HepG2 (cell line): ENCODE measurements around the gene ARHGAP4. TPM values are rescaled to one million over a fixed set of nuclear protein-coding genes. Genes with fewer than 3 reads are reported as not detected.

Experiments used
- ATAC-seq: fragments of 200-7000 bp; cut with Tn5 transposase; 3 replicates; pipeline ENCODE4 v1.9.1; 2020; ENCODE audit warnings: mild to moderate bottlenecking, moderate library complexity
- BruUV-seq: library from RNA; stranded (reverse); fragments of 400-500 nt; replicated peaks from 2 replicates; lab custom pipeline; 2021; lab: Mats Ljungman, UMichigan
- CTCF ChIA-PET: fragments of 300-600 bp; formaldehyde crosslinking; extraction: SDS; loops from one replicate; lab custom pipeline; 2021; ENCODE audit warnings: low total read pairs, inconsistent platforms, low intra/inter-chr PET ratio; lab: Yijun Ruan, JAX
- POLR2A ChIA-PET: fragments of 350-600 bp; sonication (Branson Sonifier 250); formaldehyde crosslinking; loops from one replicate; lab custom pipeline; 2020; ENCODE audit warnings: antibody characterized with exemption, inconsistent platforms; lab: Yijun Ruan, JAX
- DNase-seq: peaks from one replicate; pipeline ENCODE4 v3.0.0-alpha.2; 2015; ENCODE audit warnings: low spot score
- FAIRE-seq: peaks from 3 replicates; lab custom pipeline; 2011; peaks lifted over from hg19 to GRCh38; lab: Jason Lieb, UNC
- H2AFZ ChIP-seq: one replicate; pipeline ENCODE4 v1.6.1; 2011; ENCODE audit warnings: low read length, inconsistent platforms
- H3K27ac ChIP-seq: fragments of 300-600 bp; 3 replicates; pipeline ENCODE4 v1.8.0; 2011; ENCODE audit warnings: mixed run types, mild to moderate bottlenecking, mixed read lengths, low read length, inconsistent platforms; ENCODE audit not compliant: insufficient read depth; ENCODE audit errors: extremely low read length
- H3K27me3 ChIP-seq, 2 experiments: fragments of 200-600 bp in 1 of 2; 2 replicates in 1 of 2; 3 replicates in 1 of 2; pipeline versions ENCODE4 v1.6.0 to v1.8.0; 2011; ENCODE audit warnings: low read length in 2 of 2, mild to moderate bottlenecking in 2 of 2, moderate library complexity in 2 of 2, inconsistent platforms in 1 of 2; ENCODE audit not compliant: insufficient read depth in 2 of 2, control insufficient read depth in 1 of 2
- H3K36me3 ChIP-seq, 2 experiments: fragments of 200-600 bp in 1 of 2; replicated peaks in 1 of 2; 2 replicates in 1 of 2; 3 replicates in 1 of 2; pipeline versions ENCODE4 v1.5.1 to v1.8.0; 2011; ENCODE audit warnings: low read length in 2 of 2, inconsistent platforms in 1 of 2; ENCODE audit not compliant: insufficient read depth in 2 of 2, control insufficient read depth in 1 of 2
- H3K4me1 ChIP-seq: 2 replicates; pipeline ENCODE4 v1.5.1; 2012; ENCODE audit warnings: low read length, inconsistent platforms; ENCODE audit not compliant: insufficient read depth
- H3K4me2 ChIP-seq: 2 replicates; pipeline ENCODE4 v1.6.0; 2011; ENCODE audit warnings: low read depth, low read length, inconsistent platforms
- H3K4me3 ChIP-seq, 3 experiments: fragments of 200-600 bp in 1 of 3; sonication (generic), shearing (Covaris generic) in 1 of 3; replicated peaks in 1 of 3; 2 replicates each; pipeline ENCODE4 v1.5.1; 2011 to 2016; ENCODE audit warnings: low read length in 3 of 3, inconsistent platforms in 2 of 3, low read depth in 2 of 3, mild to moderate bottlenecking in 2 of 3, control low read depth in 1 of 3, mixed read lengths in 1 of 3; ENCODE audit not compliant: insufficient read depth in 1 of 3
- H3K79me2 ChIP-seq: one replicate; pipeline ENCODE4 v1.6.1; 2011; ENCODE audit warnings: low read length, inconsistent platforms; ENCODE audit not compliant: insufficient read depth
- H3K9ac ChIP-seq: 2 replicates; pipeline ENCODE4 v1.6.0; 2011; ENCODE audit warnings: mild to moderate bottlenecking, low read depth, low read length, inconsistent platforms; ENCODE audit not compliant: insufficient read depth
- H3K9me3 ChIP-seq: 2 replicates; pipeline ENCODE4 v1.5.1; 2012; ENCODE audit warnings: mild to moderate bottlenecking, low read length
- H4K20me1 ChIP-seq: 2 replicates; pipeline ENCODE4 v1.6.0; 2011; ENCODE audit warnings: inconsistent platforms, mild to moderate bottlenecking, low read length, moderate library complexity; ENCODE audit not compliant: insufficient read depth
- CHD2 ChIP-seq: IDR thresholded peaks from 2 replicates; pipeline ENCODE4 v1.6.1; 2011; ENCODE audit warnings: low read depth, low read length, improper control_type of control experiment
- E2F1 ChIP-seq: sonication (generic); formaldehyde crosslinking; IDR thresholded peaks from 2 replicates; pipeline ENCODE4 v1.5.0; 2020; ENCODE audit warnings: missing genetic modification reagents
- EHMT2 ChIP-seq: fragments of 200-600 bp; sonication (generic); IDR thresholded peaks from 2 replicates; pipeline ENCODE4 v1.7.0; 2017; ENCODE audit warnings: antibody characterized with exemption, low read depth, low read length, borderline replicate concordance
- GLI4 ChIP-seq: sonication (generic); formaldehyde crosslinking; IDR thresholded peaks from 2 replicates; pipeline ENCODE4 v1.5.1; 2020; ENCODE audit warnings: missing genetic modification reagents, mild to moderate bottlenecking, moderate library complexity, borderline replicate concordance
- HINFP ChIP-seq: sonication (generic); formaldehyde crosslinking; IDR thresholded peaks from 2 replicates; pipeline ENCODE4 v1.4.0; 2020; ENCODE audit warnings: low read depth, mild to moderate bottlenecking, missing genetic modification reagents
- KLF15 ChIP-seq: sonication (generic); formaldehyde crosslinking; IDR thresholded peaks from 2 replicates; pipeline ENCODE4 v1.8.1; 2023; ENCODE audit warnings: borderline replicate concordance, mild to moderate bottlenecking, inconsistent platforms, missing genetic modification reagents, mixed read lengths
- NR2C2 ChIP-seq: sonication (generic); formaldehyde crosslinking; IDR thresholded peaks from 2 replicates; pipeline ENCODE4 v1.4.0; 2020; ENCODE audit warnings: missing genetic modification reagents, mild to moderate bottlenecking, moderate library complexity, borderline replicate concordance
- SMAD9 ChIP-seq: sonication (generic); formaldehyde crosslinking; IDR thresholded peaks from 2 replicates; pipeline ENCODE4 v1.5.1; 2020; ENCODE audit warnings: mild to moderate bottlenecking, missing genetic modification reagents
- TBX2 ChIP-seq: sonication (generic); formaldehyde crosslinking; IDR thresholded peaks from 2 replicates; pipeline ENCODE4 v1.5.0; 2020; ENCODE audit warnings: missing genetic modification reagents, mild to moderate bottlenecking, borderline replicate concordance
- TFAP4 ChIP-seq: sonication (generic); IDR thresholded peaks from 2 replicates; pipeline ENCODE4 v1.6.1; 2016; ENCODE audit warnings: low read depth, borderline replicate concordance
- TGIF2 ChIP-seq: IDR thresholded peaks from 2 replicates; pipeline ENCODE4 v1.6.1; 2016; ENCODE audit warnings: control low read depth, missing compliant biosample characterization
- ZNF260 ChIP-seq: sonication (generic); formaldehyde crosslinking; IDR thresholded peaks from 2 replicates; pipeline ENCODE4 v1.4.0; 2020; ENCODE audit warnings: missing genetic modification reagents, low read depth, mild to moderate bottlenecking, borderline replicate concordance
- ZNF343 ChIP-seq: sonication (generic); formaldehyde crosslinking; IDR thresholded peaks from 2 replicates; pipeline ENCODE4 v1.4.0; 2020; ENCODE audit warnings: mild to moderate bottlenecking, missing genetic modification reagents
- ZNF878 ChIP-seq: sonication (generic); formaldehyde crosslinking; IDR thresholded peaks from 2 replicates; pipeline ENCODE4 v1.8.1; 2023; ENCODE audit warnings: mild to moderate bottlenecking, missing genetic modification reagents, moderate library complexity
- WGBS: methylation state at CpG from one replicate; pipeline ENCODE4 v1.1.6; 2017; ENCODE audit warnings: low lambda C conversion rate; 5-methylcytosine and 5-hydroxymethylcytosine counted together
- in situ Hi-C: cut with HindIII; loops from 2 replicates; pipeline ENCODE4 v1.10.0; 2017; ENCODE audit warnings: low pct_unique_long_range_greater_than_20kb; ENCODE audit not compliant: extremely low pct_ligation_motif_present
- intact Hi-C: fragments of 100-400 bp; cut with micrococcal nuclease; formaldehyde crosslinking; loops from one replicate; pipeline ENCODE4 v1.10.0; 2022; ENCODE audit not compliant: unreplicated experiment
- polyA plus RNA-seq, 8 experiments: library from polyadenylated mRNA; depleted of rRNA in 3 of 8; stranded (reverse) in 7 of 8; unstranded in 1 of 8; fragments of >200 nt; fragmentation: Illumina TruSeq in 4 of 8; extraction: Trizol in 4 of 8; gene quantifications; 2 replicates each; pipeline versions ENCODE4 v1.2.1 to v1.2.3, GENCODE V29; 2011 to 2016; ENCODE audit warnings: low read depth in 4 of 8, missing spikeins in 1 of 8, mixed read lengths in 1 of 8; ENCODE audit not compliant: insufficient read depth in 1 of 8
- total RNA-seq, 5 experiments: library from RNA; depleted of rRNA; stranded (reverse); fragments of >200 nt; fragmentation: Illumina TruSeq; extraction: Trizol; gene quantifications; 2 replicates each; pipeline ENCODE4 v1.2.3, GENCODE V29; 2016; ENCODE audit warnings: low read depth in 1 of 5
- TF ChIP-seq, protein P1 (sequence below): sonication (generic); formaldehyde crosslinking; IDR thresholded peaks from 2 replicates; pipeline ENCODE4 v1.5.0; 2020; ENCODE audit warnings: missing genetic modification reagents, mild to moderate bottlenecking, borderline replicate concordance

The ARHGAP4 gene
- total and polyA plus RNA-seq, 2 of the 13 experiments (the other 11 are each of a cell fraction or from before 2014, with no cell fraction given) = 0.57 to 0.64 TPM

- no peak for TF ChIP-seq CHD2
- TF ChIP-seq TBX2 (CRISPR knock-in tag) = no peak
- TF ChIP-seq ZNF260 (CRISPR knock-in tag) = no peak
Measured at GRCh38 chrX:153913701-153914100, 12.4 kb downstream of the ARHGAP4 start (continued).

- FAIRE-seq = no peak
- no TSS peak for BruUV-seq
- no peak overlapping the region for H3K27ac ChIP-seq
- ChIA-PET POLR2A (no interaction called here), CTCF (no interaction called here)
- no peaks in the 10 kb centered on the region for H3K9me3 ChIP-seq
- intact Hi-C loops (no loop called here), in situ Hi-C loops (no loop called here)
- no peak overlapping the region for H2AFZ ChIP-seq
- H3K9ac ChIP-seq = no peak overlapping the region
- peaks cover 5% of the 10 kb centered on the region for H3K4me1 ChIP-seq
- WGBS = no CpG with 5 or more reads among the region's 17 CpGs
- H4K20me1 ChIP-seq = no peaks in the 10 kb centered on the region
- no peaks in the 10 kb centered on the region; a peak in 2 of 5 replicates for H3K27me3 ChIP-seq
- TF ChIP-seq HINFP (CRISPR knock-in tag) (no peak), EHMT2 (no peak), SMAD9 (CRISPR knock-in tag) (no peak), KLF15 (CRISPR knock-in tag) (no peak), ZNF878 (no peak), E2F1 (CRISPR knock-in tag) (no peak), TGIF2 (no peak), GLI4 (CRISPR knock-in tag) (no peak), TFAP4 (no peak), ZNF343 (CRISPR knock-in tag) (no peak), NR2C2 (CRISPR knock-in tag) (no peak)
- TF ChIP-seq, protein P1, sequence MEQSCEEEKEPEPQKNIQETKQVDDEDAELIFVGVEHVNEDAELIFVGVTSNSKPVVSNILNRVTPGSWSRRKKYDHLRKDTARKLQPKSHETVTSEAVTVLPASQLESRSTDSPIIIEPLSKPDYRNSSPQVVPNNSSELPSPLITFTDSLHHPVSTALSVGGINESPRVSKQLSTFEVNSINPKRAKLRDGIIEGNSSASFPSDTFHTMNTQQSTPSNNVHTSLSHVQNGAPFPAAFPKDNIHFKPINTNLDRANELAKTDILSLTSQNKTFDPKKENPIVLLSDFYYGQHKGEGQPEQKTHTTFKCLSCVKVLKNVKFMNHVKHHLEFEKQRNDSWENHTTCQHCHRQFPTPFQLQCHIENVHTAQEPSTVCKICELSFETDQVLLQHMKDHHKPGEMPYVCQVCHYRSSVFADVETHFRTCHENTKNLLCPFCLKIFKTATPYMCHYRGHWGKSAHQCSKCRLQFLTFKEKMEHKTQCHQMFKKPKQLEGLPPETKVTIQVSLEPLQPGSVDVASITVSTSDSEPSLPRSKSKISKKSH = no peak
- DNase-seq = no peak
- H3K36me3 ChIP-seq = no peaks in the 10 kb centered on the region
- ATAC-seq = no peak
- H3K4me3 ChIP-seq = no peak overlapping the region
- no peaks in the 10 kb centered on the region for H3K79me2 ChIP-seq
- no peak overlapping the region for H3K4me2 ChIP-seq
Measured at GRCh38 chrX:153913211-153913610, 12.9 kb downstream of the ARHGAP4 start.
